Activated B cell treated with CpG ODN at 0.5 μM for 24 hours (primary cell): ENCODE results near the gene FOXA3. TPM values are rescaled to one million over a fixed set of nuclear protein-coding genes. Genes with fewer than 3 reads are reported as not detected.
A peak's percentile ranks its signal among the peaks of the same experiment; 100 is the strongest.

Source experiments
- ATAC-seq: fragments of 200-7000 bp; cut with Tn5 transposase; one replicate; pipeline ENCODE4 v1.10.0; 2021; ENCODE audit warnings: low read depth, mild to moderate bottlenecking, moderate library complexity
- CTCF ChIA-PET: fragments of 350-600 bp; sonication (Branson Sonifier 250); formaldehyde crosslinking; loops from one replicate; lab custom pipeline; 2021; ENCODE audit warnings: antibody characterized with exemption; lab: Charles Lee
- POLR2A ChIA-PET: fragments of 350-600 bp; sonication (Branson Sonifier 250); formaldehyde crosslinking; loops from one replicate; lab custom pipeline; 2021; ENCODE audit warnings: antibody characterized with exemption; lab: Charles Lee
- DNase-seq: peaks from one replicate; pipeline ENCODE4 v3.0.0; 2022
- H3K27ac Mint-ChIP-seq: one replicate; pipeline ENCODE4 v1.8.0; 2020; ENCODE audit warnings: mixed read lengths
- H3K27me3 Mint-ChIP-seq: one replicate; pipeline ENCODE4 v1.8.0; 2021; ENCODE audit warnings: mixed read lengths
- H3K36me3 Mint-ChIP-seq: one replicate; pipeline ENCODE4 v1.8.0; 2021; ENCODE audit warnings: low read depth, mixed read lengths
- H3K4me1 Mint-ChIP-seq: one replicate; pipeline ENCODE4 v1.8.0; 2021; ENCODE audit warnings: mixed read lengths
- H3K4me3 Mint-ChIP-seq: one replicate; pipeline ENCODE4 v1.8.0; 2020; ENCODE audit warnings: mild to moderate bottlenecking, mixed read lengths
- H3K9me3 Mint-ChIP-seq: one replicate; pipeline ENCODE4 v1.8.0; 2020; ENCODE audit warnings: mixed read lengths
- intact Hi-C: fragments of 100-400 bp; cut with micrococcal nuclease; formaldehyde crosslinking; loops from one replicate; pipeline ENCODE4 v1.15.1; 2024
- total RNA-seq: library from RNA; stranded (reverse); gene quantifications from 2 replicates; pipeline ENCODE4 v1.2.3, GENCODE V29; 2022
- TF ChIP-seq, protein P1 (sequence below): fragments of 200-600 bp; IDR thresholded peaks from one replicate; pipeline ENCODE4 v1.8.0; 2022; ENCODE audit warnings: antibody characterized with exemption, mild to moderate bottlenecking

FOXA3 gene
- total RNA-seq, 1 donor from 2014 or later = not detected

DNA sequence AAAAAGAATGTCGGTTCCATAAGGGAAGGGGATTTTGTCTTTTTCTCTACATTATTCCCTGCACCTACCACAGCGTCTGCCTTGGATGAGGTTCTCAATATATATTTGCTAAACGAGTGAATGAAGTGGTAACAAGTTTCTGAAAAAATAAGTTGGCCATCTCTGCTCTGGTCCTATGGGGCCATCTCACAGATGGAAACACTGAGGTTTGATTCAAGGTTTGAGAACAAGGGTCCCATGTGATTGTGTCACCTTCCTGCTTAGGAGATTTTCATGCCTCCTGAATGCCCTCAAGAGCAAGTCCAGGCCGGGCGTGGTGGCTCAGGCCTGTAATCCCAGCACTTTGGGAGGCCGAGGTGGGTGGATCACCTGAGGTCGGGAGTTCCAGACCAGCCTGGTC lies 35.1 kb downstream of the FOXA3 start:
- Mint-ChIP-seq H3K27me3 (no peaks in the 10 kb centered on the region), H3K4me1 (peaks cover 33% of the 10 kb centered on the region), H3K4me3 (no peak overlapping the region), H3K9me3 (no peaks in the 10 kb centered on the region), H3K27ac (no peak overlapping the region), H3K36me3 (peaks cover 37% of the 10 kb centered on the region)
- no peak for DNase-seq
- TF ChIP-seq, protein P1, sequence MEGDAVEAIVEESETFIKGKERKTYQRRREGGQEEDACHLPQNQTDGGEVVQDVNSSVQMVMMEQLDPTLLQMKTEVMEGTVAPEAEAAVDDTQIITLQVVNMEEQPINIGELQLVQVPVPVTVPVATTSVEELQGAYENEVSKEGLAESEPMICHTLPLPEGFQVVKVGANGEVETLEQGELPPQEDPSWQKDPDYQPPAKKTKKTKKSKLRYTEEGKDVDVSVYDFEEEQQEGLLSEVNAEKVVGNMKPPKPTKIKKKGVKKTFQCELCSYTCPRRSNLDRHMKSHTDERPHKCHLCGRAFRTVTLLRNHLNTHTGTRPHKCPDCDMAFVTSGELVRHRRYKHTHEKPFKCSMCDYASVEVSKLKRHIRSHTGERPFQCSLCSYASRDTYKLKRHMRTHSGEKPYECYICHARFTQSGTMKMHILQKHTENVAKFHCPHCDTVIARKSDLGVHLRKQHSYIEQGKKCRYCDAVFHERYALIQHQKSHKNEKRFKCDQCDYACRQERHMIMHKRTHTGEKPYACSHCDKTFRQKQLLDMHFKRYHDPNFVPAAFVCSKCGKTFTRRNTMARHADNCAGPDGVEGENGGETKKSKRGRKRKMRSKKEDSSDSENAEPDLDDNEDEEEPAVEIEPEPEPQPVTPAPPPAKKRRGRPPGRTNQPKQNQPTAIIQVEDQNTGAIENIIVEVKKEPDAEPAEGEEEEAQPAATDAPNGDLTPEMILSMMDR = no peak
- POLR2A ChIA-PET = interaction anchor here (1.5 kb wide), 1 partner anchor 13 kb away, joined by 3 read pairs; the partner anchor contains the start of gene IRF2BP1
- no peak for ATAC-seq
- CTCF ChIA-PET = no interaction called here
- intact Hi-C loops = no loop called here

DNA sequence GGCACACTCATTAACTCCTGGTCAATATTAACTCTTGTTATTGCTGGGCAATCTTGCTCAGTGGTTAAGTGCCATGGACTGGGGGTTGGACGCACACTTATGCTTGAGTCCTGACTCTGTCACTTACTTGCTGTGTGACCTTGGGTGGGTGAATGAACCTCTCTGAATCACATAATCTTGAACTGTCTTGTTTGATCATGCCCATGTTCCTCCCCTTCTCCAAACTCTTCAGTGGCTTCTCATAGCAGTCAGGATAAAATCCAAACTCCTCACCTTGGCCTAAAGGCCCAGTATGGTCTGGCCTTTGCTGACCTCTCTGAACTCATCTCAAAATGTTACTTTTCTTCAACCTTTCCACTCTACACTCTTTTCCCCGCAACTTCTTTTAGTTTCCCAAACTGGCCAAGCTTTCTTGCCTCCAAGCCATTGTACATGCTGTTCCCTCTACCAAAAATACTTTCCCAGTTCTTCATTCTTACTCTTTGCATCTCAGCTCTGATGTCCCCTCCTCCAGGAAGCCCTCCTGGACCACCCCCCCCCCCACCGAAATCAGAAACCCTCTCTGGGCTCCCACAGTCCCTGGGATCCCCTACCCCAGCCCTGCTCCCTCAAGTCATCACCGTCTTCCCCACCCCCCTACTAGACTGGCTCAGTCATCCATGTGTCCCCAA lies 35.9 kb downstream of the FOXA3 start:
- TF ChIP-seq, protein P1 = no peak
- CTCF ChIA-PET = no interaction called here
- H3K27me3 Mint-ChIP-seq = no peaks in the 10 kb centered on the region
- DNase-seq (no peak), ATAC-seq (no peak)
- peaks cover 33% of the 10 kb centered on the region for H3K4me1 Mint-ChIP-seq
- no peak overlapping the region for H3K4me3 Mint-ChIP-seq
- no peaks in the 10 kb centered on the region for H3K9me3 Mint-ChIP-seq
- no peak overlapping the region for H3K27ac Mint-ChIP-seq
- peaks cover 33% of the 10 kb centered on the region for H3K36me3 Mint-ChIP-seq
- POLR2A ChIA-PET = interaction anchor here (1.5 to 3.7 kb wide), 2 partner anchors 14 to 37 kb away, joined by 3 to 33 read pairs; partner anchors contain the start of genes IRF2BP1 and SYMPK
- intact Hi-C loops = loop anchor here (5.0 kb wide), 1 partner anchor 447 kb away; the partner anchor contains the start of gene PPP5C

DNA sequence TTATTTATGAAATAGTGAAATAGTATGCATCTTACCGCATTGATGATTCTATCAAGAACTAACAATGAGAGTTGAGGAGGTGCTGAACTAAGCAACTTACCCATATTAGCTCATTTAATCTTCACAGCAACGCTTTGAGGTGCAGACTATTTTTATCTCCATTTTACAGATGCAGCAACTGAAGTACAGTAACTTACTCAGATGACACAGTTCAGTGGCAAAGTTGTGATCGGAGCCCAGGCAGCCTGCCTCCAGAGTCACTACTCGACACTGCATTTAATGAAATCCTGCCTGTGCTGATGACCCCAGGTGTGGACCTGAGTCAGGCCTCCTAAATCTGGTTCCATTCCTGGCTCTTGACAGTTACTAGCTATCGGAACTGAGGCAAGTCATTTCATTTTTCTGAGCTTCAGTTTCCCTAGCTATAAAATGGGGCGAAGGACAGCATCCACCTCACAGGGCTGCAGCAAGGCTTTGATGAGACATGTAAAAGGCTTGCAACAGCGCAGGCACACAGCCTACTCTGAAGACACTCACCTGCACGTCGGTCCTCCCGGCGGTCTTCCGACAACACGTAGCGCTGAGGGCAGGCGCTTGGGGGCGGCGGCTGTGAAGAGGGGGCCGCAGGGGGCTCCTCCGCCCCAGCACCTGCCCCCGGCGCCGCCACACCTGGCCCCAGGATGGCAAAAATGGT lies 36.8 kb downstream of the FOXA3 start:
- Mint-ChIP-seq H3K4me3 (peak overlapping the region; percentile 44), H3K9me3 (no peaks in the 10 kb centered on the region), H3K27me3 (no peaks in the 10 kb centered on the region), H3K4me1 (peaks cover 29% of the 10 kb centered on the region), H3K27ac (no peak overlapping the region), H3K36me3 (peaks cover 27% of the 10 kb centered on the region)
- DNase-seq (no peak), ATAC-seq (no peak)
- intact Hi-C loops = loop anchor here (5.0 kb wide), 1 partner anchor 446 kb away; the partner anchor contains the start of gene PPP5C
- TF ChIP-seq, protein P1 = no peak
- POLR2A ChIA-PET = interaction anchor here (0.6 to 3.7 kb wide), 4 partner anchors 14 to 816 kb away, joined by 3 to 60 read pairs (median 18); partner anchors contain the start of genes IRF2BP1, PRKD2 and SYMPK
- CTCF ChIA-PET = interaction anchor here (1.6 to 2.4 kb wide), 2 partner anchors 38 to 84 kb away, joined by 5 to 6 read pairs; partner anchors contain the start of gene SYMPK

DNA sequence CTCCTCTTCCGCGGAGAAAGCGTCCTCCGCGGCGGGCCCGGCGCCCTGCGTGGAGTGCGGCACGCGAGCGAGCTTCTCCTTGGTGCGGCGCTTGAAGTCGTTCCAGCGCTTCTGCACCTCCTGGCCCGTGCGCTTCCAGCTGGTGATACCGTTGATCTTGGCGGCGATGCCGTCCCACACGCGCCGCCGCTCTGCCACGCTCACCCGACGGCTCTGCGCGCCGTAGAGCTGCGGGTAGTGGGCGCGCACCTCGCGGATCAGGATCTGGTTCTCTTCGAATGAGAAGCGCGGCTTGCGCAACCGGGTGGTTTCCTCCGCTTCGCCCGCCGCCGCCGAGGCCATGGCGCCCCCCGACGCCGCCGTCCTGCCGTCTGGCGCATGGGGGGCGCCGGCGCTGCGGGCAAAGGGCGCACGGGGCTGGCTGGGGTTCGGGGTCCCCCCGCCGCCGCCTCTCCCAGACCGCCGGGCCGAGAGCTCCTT lies 37.3 kb downstream of the FOXA3 start:
- H3K27ac Mint-ChIP-seq = no peak overlapping the region
- ChIA-PET CTCF (interaction anchor here (1.6 to 2.4 kb wide), 2 partner anchors 38 to 85 kb away, joined by 5 to 6 read pairs; partner anchors contain the start of gene SYMPK), POLR2A (interaction anchor here (0.6 to 3.7 kb wide), 6 partner anchors 11 to 815 kb away, joined by 3 to 60 read pairs (median 6); partner anchors contain the start of genes CCDC61, FBXO46, IRF2BP1 and PRKD2)
- ATAC-seq (no peak), DNase-seq (peak; percentile 41)
- peak overlapping the region; percentile 73 for H3K4me3 Mint-ChIP-seq
- TF ChIP-seq, protein P1 = no peak
- H3K27me3 Mint-ChIP-seq = no peaks in the 10 kb centered on the region
- intact Hi-C loops = loop anchor here (5.0 kb wide), 1 partner anchor 446 kb away; the partner anchor contains the start of gene PPP5C
- H3K36me3 Mint-ChIP-seq = peaks cover 27% of the 10 kb centered on the region
- H3K4me1 Mint-ChIP-seq = peaks cover 29% of the 10 kb centered on the region
- no peaks in the 10 kb centered on the region for H3K9me3 Mint-ChIP-seq
